Muscle of back (tissue), 11 donors: ENCODE measurements around the gene GAB2. TPM values are rescaled to one million over a fixed set of nuclear protein-coding genes. Genes with fewer than 3 reads are reported as not detected.

Experiments
- DNase-seq, 3 donors: peaks; one replicate each; pipeline versions ENCODE4 v3.0.0 to v3.0.0-alpha.2; 2013
- polyA plus RNA-seq, 10 donors: library from polyadenylated mRNA; unstranded; fragments of 120-200 nt; gene quantifications; one replicate each; pipeline ENCODE4 v1.2.1, GENCODE V29; 2013; ENCODE audit not compliant: insufficient read length in 10 of 10

The GAB2 gene
- polyA plus RNA-seq, 10 donors = 12.5 to 17.6 (median 14.2) TPM

DNA sequence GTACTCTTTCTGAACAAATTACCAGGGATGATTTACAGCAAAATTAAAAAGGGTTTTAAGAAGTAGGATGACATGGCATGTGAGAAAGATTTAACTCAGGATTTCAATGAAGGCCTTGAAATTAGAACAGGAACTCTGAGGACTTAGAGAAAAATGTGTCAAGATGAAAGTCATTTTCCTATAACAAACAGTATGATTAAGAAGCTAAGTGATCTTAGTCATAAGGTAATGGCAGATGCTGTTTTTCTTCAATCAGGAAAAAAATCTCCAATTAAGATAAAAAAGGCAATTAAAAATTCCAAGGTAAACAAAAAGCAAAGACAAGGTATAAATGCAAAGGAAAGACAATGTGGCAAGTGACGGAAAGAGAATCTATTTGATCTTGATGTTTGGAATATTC lies 73.5 kb downstream of the GAB2 start:
- DNase-seq = no peak

DNA sequence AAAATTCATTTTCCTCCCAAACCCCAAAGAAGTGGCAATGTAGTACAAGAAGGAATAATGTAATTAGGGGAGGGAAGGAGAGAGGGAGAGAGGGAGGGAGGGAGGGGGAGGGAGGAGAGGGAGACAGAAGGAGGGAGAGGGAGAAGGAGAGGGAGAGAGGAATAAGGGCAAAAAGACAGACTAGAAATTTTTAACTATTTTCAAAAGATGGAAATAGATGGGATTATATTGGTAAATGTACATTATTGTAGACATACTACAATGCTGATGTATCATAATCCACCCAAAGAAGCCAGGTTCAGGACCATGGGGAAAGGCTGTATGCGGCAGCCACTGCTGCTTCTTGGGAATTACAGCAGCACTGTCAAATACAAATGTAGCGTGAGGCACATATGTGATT lies 74.3 kb downstream of the GAB2 start:
- DNase-seq = no peak

- DNase-seq = no peak
Observed at GRCh38 chr11:78341841-78342240, 75.8 kb downstream of the GAB2 start.

GRCh38 chr11:78340530-78340929 lies 77.1 kb downstream of the GAB2 start:
- no peak for DNase-seq

DNA sequence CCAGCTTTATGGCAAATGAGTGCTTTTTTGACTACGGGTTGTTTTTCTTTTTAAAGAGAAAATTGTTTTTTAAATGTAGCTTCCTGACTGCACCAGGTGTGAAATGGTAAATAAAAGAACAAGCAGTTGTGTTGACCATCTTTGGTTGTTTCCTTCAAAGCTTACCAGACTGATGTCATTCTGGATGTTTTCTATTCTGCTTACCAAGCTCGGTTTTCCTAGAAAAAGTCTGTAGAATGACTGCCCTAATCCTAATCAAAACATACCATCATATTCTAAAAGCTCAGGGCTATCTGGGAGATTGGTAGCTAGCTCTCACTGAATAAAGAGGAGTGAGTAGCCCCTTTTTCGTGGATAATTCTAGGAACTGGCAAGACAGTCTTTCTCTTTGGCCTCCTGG lies 77.7 kb downstream of the GAB2 start:
- DNase-seq = no peak

DNA sequence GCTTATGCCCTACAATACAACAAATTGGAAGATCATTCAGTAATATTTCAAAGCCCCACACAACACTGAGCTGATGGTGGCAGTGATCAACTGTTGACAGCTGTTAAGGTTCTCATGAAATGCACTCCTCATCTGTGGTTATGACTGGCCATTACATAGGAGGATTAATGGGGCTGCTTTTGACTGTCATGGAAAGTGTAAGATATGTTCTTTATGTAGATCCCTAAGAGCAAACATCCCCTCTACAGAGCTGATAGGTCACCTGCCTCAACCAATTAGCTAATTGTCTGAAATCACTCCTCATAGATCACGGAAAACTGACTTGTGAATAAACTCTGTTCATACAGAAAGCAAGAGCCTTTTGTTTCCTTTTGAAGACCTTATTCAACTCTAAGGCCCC lies 78.1 kb downstream of the GAB2 start:
- DNase-seq = no peak

- no peak for DNase-seq
Observed at GRCh38 chr11:78338702-78339101, 78.9 kb downstream of the GAB2 start.

GRCh38 chr11:78338138-78338537 lies 79.5 kb downstream of the GAB2 start:
- no peak for DNase-seq

DNA sequence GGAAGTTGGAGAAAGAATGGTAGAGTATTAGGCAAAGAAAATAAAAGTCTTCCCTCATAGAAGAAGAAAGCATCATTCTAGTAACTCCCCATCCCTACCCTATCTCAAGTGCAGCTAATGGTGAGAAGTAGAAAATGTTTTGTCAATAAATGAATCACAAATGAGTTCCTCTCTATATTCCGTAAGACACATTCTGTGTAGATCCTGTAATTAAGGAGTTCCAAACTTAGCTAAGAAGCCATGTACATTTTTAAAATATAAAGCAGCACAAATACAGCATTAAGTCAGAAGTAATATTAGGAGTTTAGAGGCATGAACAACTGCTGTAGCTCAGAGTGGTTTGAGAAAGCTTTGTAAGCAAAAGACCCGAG lies 80.1 kb downstream of the GAB2 start:
- DNase-seq = no peak

DNA sequence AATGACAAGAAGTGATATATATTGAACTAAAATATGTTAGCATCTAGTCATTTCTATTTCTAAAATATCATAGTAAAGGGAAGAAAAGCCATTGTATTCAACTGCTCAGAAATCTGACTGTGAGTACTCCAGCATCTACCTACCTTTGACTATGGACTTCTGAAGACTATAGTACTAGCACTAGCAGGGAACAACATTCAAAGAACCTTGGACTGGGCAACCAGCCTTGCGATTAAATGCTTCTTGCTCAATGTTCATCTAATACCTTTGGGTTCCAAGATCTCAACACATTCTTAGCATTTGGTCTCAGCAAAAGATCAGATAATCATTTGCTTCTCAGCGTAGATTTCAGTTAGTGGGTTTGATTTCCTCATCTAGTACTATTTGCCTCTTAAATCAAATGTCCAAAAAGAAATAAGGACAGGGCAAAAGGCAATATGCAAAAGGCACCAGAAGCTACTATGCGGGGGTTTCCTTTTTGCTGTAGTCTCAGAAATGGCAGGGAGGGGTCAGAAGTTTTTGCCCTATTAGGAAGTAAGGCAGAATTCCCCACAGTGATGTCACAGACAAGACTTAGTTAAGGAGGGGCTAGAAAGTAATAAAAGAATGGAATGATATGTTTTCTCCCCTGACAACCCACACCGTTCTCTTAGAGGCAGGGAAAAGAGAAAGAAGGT lies 80.6 kb downstream of the GAB2 start:
- no peak for DNase-seq

DNA sequence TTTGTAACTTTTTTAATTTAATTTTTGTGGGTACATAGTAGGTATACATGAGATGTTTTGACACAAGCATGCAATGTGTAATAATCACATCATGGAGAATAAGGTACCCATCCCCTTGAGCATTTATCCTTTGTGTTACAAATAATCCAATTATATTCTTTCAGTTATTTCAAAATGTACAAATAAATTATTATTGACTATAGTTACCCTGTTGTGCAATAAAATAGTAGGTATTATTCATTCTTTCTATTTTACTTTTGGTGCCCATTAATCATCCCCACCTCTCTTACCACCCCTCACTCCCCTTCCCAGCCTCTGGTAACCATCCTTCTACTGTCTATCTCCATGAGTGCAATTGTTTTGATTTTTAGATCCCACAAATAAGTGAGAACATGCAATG lies 83.5 kb downstream of the GAB2 start:
- no peak for DNase-seq

- no peak for DNase-seq
Observed at GRCh38 chr11:78332872-78333271, 84.7 kb downstream of the GAB2 start.

GRCh38 chr11:78332174-78332866 lies 85.3 kb downstream of the GAB2 start:
- DNase-seq = no peak

DNA sequence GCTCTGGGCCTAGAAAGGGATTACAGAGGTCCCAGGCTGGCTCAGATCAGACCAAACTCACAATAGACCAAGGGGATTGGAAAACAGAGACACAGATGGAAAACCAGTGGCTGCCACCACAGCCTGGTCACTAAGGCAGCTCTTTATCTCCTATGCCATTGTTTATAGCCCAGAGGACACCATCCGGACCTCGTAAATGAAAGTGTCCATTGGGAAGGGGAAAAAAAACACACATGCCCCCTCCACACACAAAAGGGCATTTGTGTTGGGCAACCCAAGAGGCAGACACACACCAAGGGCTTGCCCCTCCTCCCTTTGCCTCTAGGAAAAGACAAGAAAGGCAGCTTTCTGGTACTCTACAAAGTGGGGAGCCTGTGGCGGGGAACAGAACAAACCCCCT lies 85.9 kb downstream of the GAB2 start:
- DNase-seq = no peak

DNA sequence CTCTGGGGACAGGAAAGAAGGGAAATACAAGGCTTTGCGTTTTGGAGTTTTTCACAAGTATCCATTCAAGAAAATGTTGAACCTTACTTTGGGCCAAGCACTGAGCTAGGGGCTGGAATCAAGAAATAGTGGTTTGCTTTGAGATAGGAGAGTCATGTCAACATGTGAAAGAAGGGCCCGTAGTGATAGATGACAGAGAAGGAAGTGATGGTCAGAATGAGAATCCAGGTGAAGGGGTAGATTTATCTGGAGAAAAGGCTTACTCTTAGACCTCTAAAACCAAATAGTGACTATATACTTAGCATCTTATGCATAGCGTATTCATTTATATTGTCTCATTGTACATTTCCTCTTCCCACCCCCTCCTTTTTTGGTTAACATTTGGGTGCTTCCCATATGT lies 87.3 kb downstream of the GAB2 start:
- no peak for DNase-seq

DNA sequence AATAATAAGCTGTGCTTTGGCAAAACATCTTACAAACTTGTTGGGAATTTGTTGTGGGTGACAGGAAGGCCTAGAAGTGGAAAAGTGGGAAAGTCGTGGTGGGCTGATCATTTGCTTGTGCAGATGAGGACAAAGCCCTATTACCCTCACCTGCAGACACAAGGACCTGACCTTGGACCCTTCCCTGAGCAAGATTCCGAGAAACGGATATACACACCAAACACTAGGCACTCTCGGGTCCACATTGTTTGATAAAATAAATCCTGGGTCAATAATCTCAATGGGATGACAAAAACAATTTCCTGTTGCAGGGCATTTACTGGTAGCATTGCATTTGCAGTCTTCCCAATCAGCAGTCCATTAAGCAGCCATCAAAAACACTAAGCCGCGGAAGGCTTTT lies 89.7 kb downstream of the GAB2 start:
- DNase-seq = no peak

DNA sequence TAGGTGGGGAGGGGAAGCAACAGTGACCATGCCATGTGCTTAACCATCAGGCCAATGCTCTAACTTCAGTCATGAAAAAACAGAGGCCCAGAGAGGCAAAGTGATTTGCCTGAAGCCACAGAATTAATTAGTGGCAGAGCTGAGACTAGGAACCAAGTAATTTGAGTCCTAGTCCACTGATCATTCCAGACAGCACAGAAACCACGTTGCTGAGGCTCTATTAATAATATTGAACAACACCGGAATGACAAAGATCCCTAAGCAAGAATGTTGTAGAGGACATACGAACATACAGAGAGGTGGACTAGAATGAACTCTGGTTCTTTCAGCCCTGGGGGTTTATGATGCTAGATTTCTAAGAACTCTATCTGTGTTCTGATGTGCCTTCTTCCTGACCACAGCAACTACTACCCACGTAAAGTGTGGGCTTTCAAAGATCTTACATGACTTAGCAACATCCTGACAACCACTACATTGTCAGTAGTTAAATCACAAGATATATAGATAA lies 92.3 kb downstream of the GAB2 start:
- DNase-seq = no peak

DNA sequence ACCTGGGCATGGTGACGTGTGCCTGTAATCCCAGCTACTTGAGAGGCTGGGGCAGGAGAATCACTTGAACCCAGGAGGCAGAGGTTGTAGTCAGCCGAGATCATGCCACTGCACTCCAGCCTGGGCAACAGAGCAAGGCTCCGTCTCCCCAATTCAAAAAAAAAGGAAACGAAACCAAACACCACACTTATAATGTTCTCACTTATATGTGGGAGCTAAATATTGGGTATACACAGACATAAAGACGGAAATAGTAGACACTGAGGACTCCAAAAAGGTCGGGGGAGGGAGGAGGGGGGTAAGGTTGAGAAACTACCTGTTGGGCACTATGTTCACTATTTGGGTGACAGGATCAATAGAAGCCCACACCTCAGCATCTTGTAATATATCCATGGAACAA lies 94.3 kb downstream of the GAB2 start:
- no peak for DNase-seq

GRCh38 chr11:78319453-78319955 lies 98.1 kb downstream of the GAB2 start:
- DNase-seq = peak in 2 of 3 donors; percentile 33 to 66

GRCh38 chr11:78318321-78319114 lies 99.1 kb downstream of the GAB2 start:
- DNase-seq = peak in 2 of 3 donors; percentile 36 to 73

DNA sequence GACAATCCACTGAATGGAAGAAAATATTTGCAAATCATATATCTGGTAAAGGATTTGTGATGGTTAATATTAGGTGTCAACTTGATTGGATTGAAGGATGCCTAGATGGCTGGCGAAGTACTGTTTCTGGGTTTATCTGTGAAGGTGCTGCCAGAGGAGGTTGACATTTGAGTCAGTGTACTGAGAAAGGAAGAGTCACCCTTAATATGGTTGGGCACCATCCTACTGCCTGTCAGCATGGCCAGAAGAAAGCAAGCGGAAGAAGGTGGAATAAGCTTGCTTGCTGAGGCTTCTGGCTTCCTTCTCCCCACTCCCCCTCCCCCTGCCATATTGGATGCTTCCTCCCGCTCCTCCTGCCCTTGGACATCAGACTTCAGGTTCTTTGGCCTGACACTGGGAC lies 101.9 kb downstream of the GAB2 start:
- DNase-seq = no peak

GRCh38 chr11:78314762-78315161 lies 102.9 kb downstream of the GAB2 start:
- no peak for DNase-seq

DNA sequence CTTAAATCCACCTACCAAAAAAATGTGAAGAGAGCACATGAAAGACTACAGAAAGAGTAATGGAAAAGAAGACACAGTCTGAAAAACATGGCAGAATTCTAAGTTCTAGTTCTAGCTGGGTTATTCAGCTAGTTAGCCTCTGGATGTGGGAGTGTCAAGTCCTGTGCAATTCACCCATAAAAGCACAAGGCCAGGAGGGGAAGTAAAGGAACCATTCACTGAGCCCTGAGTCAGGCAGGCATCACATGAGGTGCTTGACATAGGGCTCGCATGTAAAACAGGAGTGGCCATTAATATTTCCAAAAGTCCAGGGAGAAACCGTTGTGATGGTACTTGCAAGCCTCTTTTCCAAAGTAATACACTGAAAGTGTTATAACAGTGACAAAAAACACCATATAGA lies 103.7 kb downstream of the GAB2 start:
- DNase-seq = no peak
